H1 (cell line): ENCODE data around the gene CALM1. TPM values are rescaled to one million over a fixed set of nuclear protein-coding genes. Genes with fewer than 3 reads are reported as not detected.

Source experiments
- CTCF ChIA-PET: fragments of 300-600 bp; sonication (Branson Sonifier 250); formaldehyde crosslinking; loops from one replicate; lab custom pipeline; 2021; ENCODE audit not compliant: partially characterized antibody; lab: Charles Lee
- POLR2A ChIA-PET: fragments of 300-600 bp; sonication (Branson Sonifier 250); formaldehyde crosslinking; loops from one replicate; lab custom pipeline; 2021; ENCODE audit warnings: inconsistent platforms; ENCODE audit not compliant: partially characterized antibody; lab: Charles Lee
- DNase-seq, 2 experiments: peaks; one replicate each; pipeline versions ENCODE4 v3.0.0 to v3.0.0-alpha.2; 2010 to 2022; ENCODE audit warnings: low spot score in 2 of 2, low read depth in 1 of 2, mixed read lengths in 1 of 2
- FAIRE-seq: peaks from 2 replicates; lab custom pipeline; 2011; peaks lifted over from hg19 to GRCh38; lab: Jason Lieb, UNC
- H2AFZ ChIP-seq: 2 replicates; pipeline ENCODE4 v1.8.1; 2012; ENCODE audit warnings: low read length, inconsistent platforms
- H2AK5ac ChIP-seq: 2 replicates; pipeline ENCODE4 v1.6.1; 2013; ENCODE audit warnings: low read depth, low read length
- H2BK120ac ChIP-seq: replicated peaks from 2 replicates; pipeline ENCODE3; 2013; ENCODE audit warnings: low read depth, low read length, inconsistent platforms
- H2BK12ac ChIP-seq: 2 replicates; pipeline ENCODE4 v1.6.1; 2013; ENCODE audit warnings: low read depth, low read length
- H2BK15ac ChIP-seq: 2 replicates; pipeline ENCODE4 v1.6.1; 2013; ENCODE audit warnings: low read length
- H2BK20ac ChIP-seq: 2 replicates; pipeline ENCODE4 v1.6.1; 2013; ENCODE audit warnings: low read length
- H2BK5ac ChIP-seq: 2 replicates; pipeline ENCODE4 v1.6.1; 2013; ENCODE audit warnings: low read depth, low read length
- H3K14ac ChIP-seq: 2 replicates; pipeline ENCODE4 v1.6.1; 2013; ENCODE audit warnings: inconsistent platforms; ENCODE audit not compliant: insufficient read length
- H3K18ac ChIP-seq: 2 replicates; pipeline ENCODE4 v1.6.1; 2013; ENCODE audit warnings: low read length; ENCODE audit errors: extremely low read depth
- H3K23ac ChIP-seq: 2 replicates; pipeline ENCODE4 v1.6.1; 2013; ENCODE audit warnings: inconsistent platforms; ENCODE audit not compliant: insufficient read length
- H3K23me2 ChIP-seq: 2 replicates; pipeline ENCODE4 v1.6.1; 2013; ENCODE audit warnings: low read depth, low read length
- H3K27ac ChIP-seq: 2 replicates; pipeline ENCODE4 v1.6.1; 2011; ENCODE audit warnings: low read depth, low read length, inconsistent platforms
- H3K27me3 ChIP-seq, 4 experiments: replicated peaks in 1 of 4; 1 replicate in 1 of 4; 2 replicates in 3 of 4; pipeline versions ENCODE4 v1.6.1 to v1.8.1; 2011 to 2013; ENCODE audit warnings: low read length in 3 of 4, mild to moderate bottlenecking in 3 of 4, inconsistent platforms in 2 of 4, mixed read lengths in 2 of 4, moderate library complexity in 1 of 4; ENCODE audit not compliant: control insufficient read depth in 3 of 4, insufficient read depth in 3 of 4; ENCODE audit errors: extremely low read depth in 1 of 4
- H3K36me3 ChIP-seq, 4 experiments: 2 replicates each; pipeline versions ENCODE4 v1.6.1 to v1.8.1; 2011 to 2013; ENCODE audit warnings: mild to moderate bottlenecking in 4 of 4, low read length in 3 of 4, moderate library complexity in 2 of 4, control low read depth in 1 of 4, inconsistent platforms in 1 of 4; ENCODE audit not compliant: insufficient read depth in 4 of 4, control insufficient read depth in 2 of 4
- H3K4ac ChIP-seq: replicated peaks from 2 replicates; pipeline ENCODE3; 2013; ENCODE audit warnings: low read length, low read depth, mixed read lengths, inconsistent platforms; ENCODE audit not compliant: insufficient read length
- H3K4me1 ChIP-seq, 4 experiments: replicated peaks in 1 of 4; 1 replicate in 1 of 4; 2 replicates in 3 of 4; pipeline versions ENCODE4 v1.6.1 to v1.8.1; 2011 to 2013; ENCODE audit warnings: low read length in 3 of 4, inconsistent platforms in 2 of 4, mixed read lengths in 1 of 4; ENCODE audit not compliant: insufficient read depth in 4 of 4, control insufficient read depth in 3 of 4
- H3K4me2 ChIP-seq, 2 experiments: 2 replicates each; pipeline versions ENCODE4 v1.6.1 to v1.8.1; 2011 to 2013; ENCODE audit warnings: low read depth in 2 of 2, low read length in 2 of 2, control low read depth in 1 of 2, inconsistent platforms in 1 of 2, mild to moderate bottlenecking in 1 of 2; ENCODE audit not compliant: insufficient read depth in 1 of 2
- H3K4me3 ChIP-seq, 4 experiments: fragments of 200-600, 300-600 bp in 1 of 4; sonication (generic), shearing (Covaris generic), sonication (Bioruptor Twin) in 1 of 4; 2 replicates each; pipeline versions ENCODE4 v1.5.1 to v1.8.1; 2011 to 2016; ENCODE audit warnings: low read length in 4 of 4, low read depth in 3 of 4, control low read depth in 2 of 4, inconsistent platforms in 2 of 4, mild to moderate bottlenecking in 2 of 4, mixed read lengths in 1 of 4, moderate library complexity in 1 of 4; ENCODE audit not compliant: insufficient read depth in 2 of 4; ENCODE audit errors: extremely low read depth in 1 of 4
- H3K56ac ChIP-seq: replicated peaks from 2 replicates; pipeline ENCODE3; 2013; ENCODE audit warnings: low read depth, mild to moderate bottlenecking, mixed read lengths, low read length, inconsistent platforms; ENCODE audit not compliant: insufficient read length
- H3K79me1 ChIP-seq: 2 replicates; pipeline ENCODE4 v1.6.1; 2013; ENCODE audit warnings: low read depth, low read length, control low read depth
- H3K79me2 ChIP-seq, 2 experiments: 2 replicates each; pipeline versions ENCODE4 v1.6.1 to v1.8.1; 2012 to 2013; ENCODE audit warnings: low read length in 2 of 2, mild to moderate bottlenecking in 2 of 2, inconsistent platforms in 1 of 2; ENCODE audit not compliant: insufficient read depth in 2 of 2, control insufficient read depth in 1 of 2
- H3K9ac ChIP-seq, 4 experiments: replicated peaks in 1 of 4; 1 replicate in 1 of 4; 2 replicates in 3 of 4; pipeline versions ENCODE4 v1.6.1 to v1.8.1; 2011 to 2013; ENCODE audit warnings: low read depth in 3 of 4, low read length in 3 of 4, control low read depth in 2 of 4, mild to moderate bottlenecking in 2 of 4, moderate library complexity in 2 of 4, inconsistent platforms in 1 of 4; ENCODE audit errors: extremely low read depth in 1 of 4
- H3K9me3 ChIP-seq, 2 experiments: 2 replicates each; pipeline versions ENCODE4 v1.6.1 to v1.8.1; 2012 to 2013; ENCODE audit warnings: mild to moderate bottlenecking in 2 of 2, moderate library complexity in 2 of 2, control low read depth in 1 of 2, inconsistent platforms in 1 of 2, low read depth in 1 of 2, low read length in 1 of 2, mixed read lengths in 1 of 2; ENCODE audit not compliant: insufficient read depth in 2 of 2
- H4K20me1 ChIP-seq, 2 experiments: replicated peaks in 1 of 2; 2 replicates each; pipeline versions ENCODE3 to v1.8.1; 2011 to 2013; ENCODE audit warnings: inconsistent platforms in 2 of 2, low read length in 2 of 2, mild to moderate bottlenecking in 1 of 2; ENCODE audit not compliant: insufficient read depth in 2 of 2, control insufficient read depth in 1 of 2
- H4K5ac ChIP-seq: 2 replicates; pipeline ENCODE4 v1.6.1; 2013; ENCODE audit warnings: low read length, low read depth, mixed read lengths, inconsistent platforms; ENCODE audit not compliant: insufficient read length
- H4K8ac ChIP-seq: 2 replicates; pipeline ENCODE4 v1.8.0; 2013; ENCODE audit warnings: mild to moderate bottlenecking, moderate library complexity, low read length, inconsistent platforms; ENCODE audit not compliant: insufficient read depth; ENCODE audit errors: extremely low read depth
- H4K91ac ChIP-seq: replicated peaks from 2 replicates; pipeline ENCODE3; 2013; ENCODE audit warnings: low read length, mixed read lengths, inconsistent platforms; ENCODE audit not compliant: insufficient read length
- BACH1 ChIP-seq: IDR thresholded peaks from 2 replicates; pipeline ENCODE4 v1.6.1; 2012; ENCODE audit warnings: low read length, improper control_type of control experiment
- CBX8 ChIP-seq: fragments of 300-800, 300-1000 bp; sonication (generic); IDR thresholded peaks from 2 replicates; pipeline ENCODE4 v1.7.1; 2016; ENCODE audit warnings: low read depth, low read length, borderline replicate concordance
- CEBPB ChIP-seq: IDR thresholded peaks from 2 replicates; pipeline ENCODE4 v1.6.1; 2012; ENCODE audit warnings: low read depth, low read length
- JUND ChIP-seq: IDR thresholded peaks from 2 replicates; pipeline ENCODE4 v1.6.1; 2011; ENCODE audit warnings: mild to moderate bottlenecking, improper control_type of control experiment, low read length
- KDM1A ChIP-seq: fragments of 200-600, 300-600 bp; sonication (generic); IDR thresholded peaks from 2 replicates; pipeline ENCODE4 v1.7.1; 2016; ENCODE audit warnings: mild to moderate bottlenecking, low read length, borderline replicate concordance
- RXRA ChIP-seq: IDR thresholded peaks from 2 replicates; pipeline ENCODE4 v1.6.1; 2011; ENCODE audit warnings: low read depth, mild to moderate bottlenecking, low read length, moderate library complexity; ENCODE audit not compliant: insufficient read depth
- YY1 ChIP-seq: IDR thresholded peaks from 2 replicates; pipeline ENCODE4 v1.6.1; 2011; ENCODE audit warnings: low read depth, mild to moderate bottlenecking, low read length
- WGBS, 2 experiments: shearing (Covaris generic) in 1 of 2; methylation state at CpG; one replicate each; pipeline versions ENCODE4 v1.1.6 to v1.1.7; 2013 to 2015; ENCODE audit warnings: low lambda C conversion rate in 2 of 2, mixed read lengths in 2 of 2, inconsistent platforms in 1 of 2, low coverage in 1 of 2, missing lambda C conversion rate in 1 of 2; ENCODE audit not compliant: insufficient replicate concordance in 2 of 2, insufficient coverage in 1 of 2, insufficient read length in 1 of 2; ENCODE audit errors: extremely low coverage in 1 of 2, missing lambda C conversion rate in 1 of 2; 5-methylcytosine and 5-hydroxymethylcytosine counted together
- polyA plus RNA-seq, 7 experiments: library from polyadenylated mRNA; depleted of rRNA in 3 of 7; stranded (reverse) in 5 of 7; unstranded in 2 of 7; fragments of >200 nt in 5 of 7; fragments of 200-250 nt in 2 of 7; gene quantifications; 1 replicate in 5 of 7; 2 replicates in 1 of 7; 4 replicates in 1 of 7; pipeline versions ENCODE4 v1.2.1 to v1.2.3, GENCODE V29; 2011 to 2013; ENCODE audit warnings: missing spikeins in 2 of 7, mixed read lengths in 2 of 7
- total RNA-seq: library from RNA; stranded (reverse); fragmentation: NEBNext Ultra II Directional; extraction: Animal tissue kit (Norgen Biotek cat#: 25700); gene quantifications from 2 replicates; pipeline ENCODE4 v1.2.1, GENCODE V29; 2021
- TF ChIP-seq, protein P1 (sequence below), 3 experiments: IDR thresholded peaks; 1 replicate in 2 of 3; 2 replicates in 1 of 3; pipeline versions ENCODE4 v1.5.1 to v1.6.1; 2011; ENCODE audit warnings: low read length in 3 of 3, mild to moderate bottlenecking in 3 of 3, inconsistent platforms in 2 of 3, low read depth in 1 of 3, moderate library complexity in 1 of 3; ENCODE audit not compliant: insufficient read depth in 1 of 3; ENCODE audit errors: control extremely low read depth in 1 of 3

CALM1 gene
- total and polyA plus RNA-seq, 2 of the 8 experiments (the other 6 are each of a cell fraction or from before 2014, with no cell fraction given), result 285 to 422 TPM

DNA sequence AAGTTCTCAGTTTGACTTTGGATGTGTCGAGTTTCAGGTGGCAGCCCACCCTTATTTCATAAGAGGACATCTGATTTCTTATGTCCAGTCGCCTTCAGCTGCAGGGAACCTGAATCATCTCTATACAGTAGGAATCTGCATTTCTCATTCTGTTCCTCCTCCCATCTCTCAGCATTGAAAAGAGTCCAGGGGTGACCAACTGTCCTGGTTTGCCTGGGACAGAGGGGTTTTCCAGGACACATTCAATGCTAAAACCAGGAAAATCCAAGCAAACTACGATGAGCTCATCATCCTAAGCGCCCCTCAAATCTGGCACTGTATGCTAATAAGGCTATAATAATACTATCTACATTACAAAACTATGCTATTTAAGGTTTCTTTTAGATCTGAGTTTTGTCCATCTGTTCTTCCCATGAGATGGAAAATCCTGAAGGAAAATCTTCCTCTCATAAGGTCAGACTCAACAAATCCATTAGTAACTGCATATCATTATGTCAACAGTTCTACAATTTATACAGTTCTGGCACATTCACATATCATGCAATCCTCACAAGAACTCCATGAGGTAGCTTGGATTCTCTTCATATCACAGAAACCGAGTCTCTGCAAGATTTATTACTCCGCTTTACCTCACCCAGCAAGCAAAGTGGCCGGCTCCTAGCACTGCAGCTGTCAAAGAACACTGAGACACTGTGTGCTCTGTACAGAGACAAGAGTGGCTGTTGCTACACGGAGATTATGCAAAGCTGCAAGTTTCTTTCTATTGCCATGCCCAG lies 15.6 kb upstream of the CALM1 start:
- Histone ChIP-seq H4K5ac (no peak overlapping the region), H3K79me2 (no peaks in the 10 kb centered on the region), H4K91ac (no peak overlapping the region), H2BK20ac (no peak overlapping the region), H3K4me2 (no peak overlapping the region; a peak in 1 of 4 replicates), H4K20me1 (no peaks in the 10 kb centered on the region), H4K8ac (no peak overlapping the region), H3K27me3 (peaks cover 0 to 3% (median 0%) of the 10 kb centered on the region in 4 experiments; a peak in 1 of 7 replicates), H2BK120ac (no peak overlapping the region), H2AFZ (no peak overlapping the region), H2BK5ac (no peak overlapping the region), H3K4ac (no peak overlapping the region), H3K9me3 (no peaks in the 10 kb centered on the region), H3K18ac (no peak overlapping the region), H3K14ac (no peak overlapping the region), H3K36me3 (no peaks in the 10 kb centered on the region), H2BK15ac (no peak overlapping the region), H3K79me1 (no peaks in the 10 kb centered on the region), H3K23me2 (peaks cover 11% of the 10 kb centered on the region; the same call in 1 of the 2 replicates), H3K9ac (no peak overlapping the region), H2AK5ac (no peak overlapping the region), H3K4me3 (no peak overlapping the region), H3K23ac (no peak overlapping the region), H2BK12ac (no peak overlapping the region), H3K27ac (no peak overlapping the region), H3K56ac (no peak overlapping the region), H3K4me1 (peaks cover 0 to 17% (median 3%) of the 10 kb centered on the region in 4 experiments; a peak in 5 of 7 replicates)
- CTCF ChIA-PET, result interaction anchor here (0.5 to 1.6 kb wide), 4 partner anchors 26 to 1557 kb away, joined by 3 to 5 read pairs (median 3); partner anchors contain the start of gene TTC8
- FAIRE-seq (no peak), DNase-seq (no peak)
- POLR2A ChIA-PET, result interaction anchor here (1.4 to 8.9 kb wide), 3 partner anchors 10 to 261 kb away, joined by 5 to 104 read pairs (median 8); partner anchors contain the start of gene CALM1
- 87% methylated on average over 8 of the region's 8 CpGs; no CpG with 5 or more reads in 1 of the 2 experiments for whole genome bisulfite sequencing, 2 experiments
- TF ChIP-seq YY1 (no peak), KDM1A (no peak), JUND (no peak), CBX8 (no peak), RXRA (no peak), BACH1 (no peak), CEBPB (no peak)
- TF ChIP-seq, protein P1, sequence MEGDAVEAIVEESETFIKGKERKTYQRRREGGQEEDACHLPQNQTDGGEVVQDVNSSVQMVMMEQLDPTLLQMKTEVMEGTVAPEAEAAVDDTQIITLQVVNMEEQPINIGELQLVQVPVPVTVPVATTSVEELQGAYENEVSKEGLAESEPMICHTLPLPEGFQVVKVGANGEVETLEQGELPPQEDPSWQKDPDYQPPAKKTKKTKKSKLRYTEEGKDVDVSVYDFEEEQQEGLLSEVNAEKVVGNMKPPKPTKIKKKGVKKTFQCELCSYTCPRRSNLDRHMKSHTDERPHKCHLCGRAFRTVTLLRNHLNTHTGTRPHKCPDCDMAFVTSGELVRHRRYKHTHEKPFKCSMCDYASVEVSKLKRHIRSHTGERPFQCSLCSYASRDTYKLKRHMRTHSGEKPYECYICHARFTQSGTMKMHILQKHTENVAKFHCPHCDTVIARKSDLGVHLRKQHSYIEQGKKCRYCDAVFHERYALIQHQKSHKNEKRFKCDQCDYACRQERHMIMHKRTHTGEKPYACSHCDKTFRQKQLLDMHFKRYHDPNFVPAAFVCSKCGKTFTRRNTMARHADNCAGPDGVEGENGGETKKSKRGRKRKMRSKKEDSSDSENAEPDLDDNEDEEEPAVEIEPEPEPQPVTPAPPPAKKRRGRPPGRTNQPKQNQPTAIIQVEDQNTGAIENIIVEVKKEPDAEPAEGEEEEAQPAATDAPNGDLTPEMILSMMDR (IDR thresholded peaks at IDR 0.05; ENCODE audit: control extremely low read depth in 1 of 3, insufficient read depth in 1 of 3, low read depth in 1 of 3, low read length in 3 of 3), result no peak
